HG02571 (cell line): ENCODE data around the gene ZNF519.
A peak's percentile ranks its signal among the peaks of the same experiment; 100 is the strongest.
"Not testable (repeated sequence)": the region's sequence is repeated elsewhere in the genome, so short reads cannot be mapped to it uniquely, and the experiment has no call there.

Experiments
- ATAC-seq: cut with Tn5 transposase; IDR thresholded peaks from one replicate; pipeline ENCODE4 v1.9.1; 2021; ENCODE audit warnings: mild to moderate bottlenecking, moderate library complexity; ENCODE audit not compliant: unreplicated experiment

The ZNF519 gene

GRCh38 chr18:14132271-14132700 is at the start of gene ZNF519:
ZNF519 (minus strand) TSS chr18:14132435; CDS start chr18:14132277, 158 bp downstream.
- peak; percentile 100 for ATAC-seq

GRCh38 chr18:14179306-14179705 is 47.1 kb upstream of the ZNF519 start:
- peak; percentile 12 for ATAC-seq

- ATAC-seq = peak; percentile 88
Measured at GRCh38 chr18:14178321-14179196, 46.3 kb upstream of the ZNF519 start.

GRCh38 chr18:14177540-14178320 is 45.5 kb upstream of the ZNF519 start:
- not testable (repeated sequence) for ATAC-seq

GRCh38 chr18:14175404-14175803 is 43.2 kb upstream of the ZNF519 start:
- ATAC-seq = not testable (repeated sequence)

- no peak for ATAC-seq
Measured at GRCh38 chr18:14174706-14175085, 42.5 kb upstream of the ZNF519 start.

- ATAC-seq = not testable (repeated sequence)
Measured at GRCh38 chr18:14174002-14174705, 41.9 kb upstream of the ZNF519 start.

GRCh38 chr18:14173116-14173951 is 41.1 kb upstream of the ZNF519 start:
- ATAC-seq = not testable (repeated sequence)

GRCh38 chr18:14172142-14173115 is 40.2 kb upstream of the ZNF519 start:
- ATAC-seq = not testable (repeated sequence)

- not testable (repeated sequence) for ATAC-seq
Measured at GRCh38 chr18:14171301-14172141, 39.3 kb upstream of the ZNF519 start.

- ATAC-seq = not testable (repeated sequence)
Measured at GRCh38 chr18:14170367-14171036, 38.3 kb upstream of the ZNF519 start.

GRCh38 chr18:14162915-14163314 is 30.7 kb upstream of the ZNF519 start:
- ATAC-seq = not testable (repeated sequence)

- not testable (repeated sequence) for ATAC-seq
Measured at GRCh38 chr18:14151564-14152113, 19.4 kb upstream of the ZNF519 start.

GRCh38 chr18:14150766-14151165 is 18.5 kb upstream of the ZNF519 start:
- ATAC-seq = not testable (repeated sequence)

- not testable (repeated sequence) for ATAC-seq
Measured at GRCh38 chr18:14149916-14150420, 17.7 kb upstream of the ZNF519 start.

- not testable (repeated sequence) for ATAC-seq
Measured at GRCh38 chr18:14149121-14149850, 17.1 kb upstream of the ZNF519 start.
